Type B pancreatic cell (in vitro differentiated cells): ENCODE measurements around the gene ITGB1BP1. TPM values are rescaled to one million over a fixed set of nuclear protein-coding genes. Genes with fewer than 3 reads are reported as not detected.

ENCODE experiments used
- DNase-seq: peaks from one replicate; pipeline ENCODE4 v3.0.0; 2021; ENCODE audit warnings: mixed read lengths; ENCODE audit not compliant: unreplicated experiment; ENCODE audit errors: extremely low spot score
- H3K27ac Mint-ChIP-seq: 2 replicates; pipeline ENCODE4 v1.8.0; 2021; ENCODE audit warnings: mild to moderate bottlenecking, mixed read lengths
- H3K27me3 Mint-ChIP-seq: 2 replicates; pipeline ENCODE4 v1.8.0; 2021; ENCODE audit warnings: mixed read lengths
- H3K36me3 Mint-ChIP-seq: 2 replicates; pipeline ENCODE4 v1.8.0; 2021; ENCODE audit warnings: mixed read lengths
- H3K4me1 Mint-ChIP-seq: one replicate; pipeline ENCODE4 v1.8.0; 2021; ENCODE audit warnings: mixed read lengths; ENCODE audit not compliant: unreplicated experiment
- H3K4me3 Mint-ChIP-seq: 2 replicates; pipeline ENCODE4 v1.8.0; 2021; ENCODE audit warnings: mild to moderate bottlenecking, mixed read lengths
- H3K9me3 Mint-ChIP-seq: 2 replicates; pipeline ENCODE4 v1.8.0; 2021; ENCODE audit warnings: mixed read lengths
- total RNA-seq: library from RNA; stranded (reverse); gene quantifications from 2 replicates; pipeline ENCODE4 v1.2.1, GENCODE V29; 2021; ENCODE audit warnings: low replicate concordance
- TF ChIP-seq, protein P1 (sequence below): fragments of 200-600 bp; sonication (generic); conservative IDR thresholded peaks from 2 replicates; pipeline ENCODE4 v1.5.0; 2021; ENCODE audit warnings: antibody characterized with exemption, mild to moderate bottlenecking

ITGB1BP1 gene
- total RNA-seq, 1 donor from 2014 or later = 57.2 TPM

DNA sequence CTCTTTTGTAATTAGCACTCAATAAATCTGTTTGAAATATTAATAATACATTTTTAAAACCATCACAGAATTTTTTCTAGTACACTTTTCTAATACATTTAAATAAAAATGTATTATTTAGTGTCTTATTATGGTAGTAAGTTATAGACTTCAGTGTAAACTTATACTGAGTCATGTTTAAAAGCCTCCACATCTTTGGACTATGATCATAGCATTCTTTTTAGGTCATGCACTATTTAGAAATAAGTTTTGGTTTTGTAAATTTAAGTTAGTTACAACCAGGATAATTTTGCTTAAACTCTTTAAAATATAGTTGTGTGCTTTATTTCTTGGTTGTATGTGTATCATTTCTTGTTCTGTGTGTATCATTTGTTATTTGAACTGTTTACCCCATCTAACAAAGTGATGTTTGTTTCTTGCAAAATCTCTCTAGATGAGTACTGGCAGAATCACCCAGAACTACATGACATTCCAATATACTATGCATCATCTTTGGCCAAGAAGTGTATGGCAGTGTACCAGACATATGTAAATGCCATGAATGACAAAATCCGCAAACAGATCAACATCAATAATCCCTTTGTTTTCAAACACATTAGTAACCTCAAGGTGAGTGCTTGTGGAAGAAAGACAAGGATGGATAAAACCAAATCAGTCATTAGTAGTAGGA lies 16.9 kb upstream of the ITGB1BP1 start:
- no peaks in the 10 kb centered on the region for H3K4me1 Mint-ChIP-seq
- no peaks in the 10 kb centered on the region for H3K27me3 Mint-ChIP-seq
- peaks cover 31% of the 10 kb centered on the region for H3K36me3 Mint-ChIP-seq
- no peak for DNase-seq
- H3K27ac Mint-ChIP-seq = no peak overlapping the region
- no peak overlapping the region for H3K4me3 Mint-ChIP-seq
- TF ChIP-seq, protein P1, sequence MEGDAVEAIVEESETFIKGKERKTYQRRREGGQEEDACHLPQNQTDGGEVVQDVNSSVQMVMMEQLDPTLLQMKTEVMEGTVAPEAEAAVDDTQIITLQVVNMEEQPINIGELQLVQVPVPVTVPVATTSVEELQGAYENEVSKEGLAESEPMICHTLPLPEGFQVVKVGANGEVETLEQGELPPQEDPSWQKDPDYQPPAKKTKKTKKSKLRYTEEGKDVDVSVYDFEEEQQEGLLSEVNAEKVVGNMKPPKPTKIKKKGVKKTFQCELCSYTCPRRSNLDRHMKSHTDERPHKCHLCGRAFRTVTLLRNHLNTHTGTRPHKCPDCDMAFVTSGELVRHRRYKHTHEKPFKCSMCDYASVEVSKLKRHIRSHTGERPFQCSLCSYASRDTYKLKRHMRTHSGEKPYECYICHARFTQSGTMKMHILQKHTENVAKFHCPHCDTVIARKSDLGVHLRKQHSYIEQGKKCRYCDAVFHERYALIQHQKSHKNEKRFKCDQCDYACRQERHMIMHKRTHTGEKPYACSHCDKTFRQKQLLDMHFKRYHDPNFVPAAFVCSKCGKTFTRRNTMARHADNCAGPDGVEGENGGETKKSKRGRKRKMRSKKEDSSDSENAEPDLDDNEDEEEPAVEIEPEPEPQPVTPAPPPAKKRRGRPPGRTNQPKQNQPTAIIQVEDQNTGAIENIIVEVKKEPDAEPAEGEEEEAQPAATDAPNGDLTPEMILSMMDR = no peak
- no peaks in the 10 kb centered on the region for H3K9me3 Mint-ChIP-seq

DNA sequence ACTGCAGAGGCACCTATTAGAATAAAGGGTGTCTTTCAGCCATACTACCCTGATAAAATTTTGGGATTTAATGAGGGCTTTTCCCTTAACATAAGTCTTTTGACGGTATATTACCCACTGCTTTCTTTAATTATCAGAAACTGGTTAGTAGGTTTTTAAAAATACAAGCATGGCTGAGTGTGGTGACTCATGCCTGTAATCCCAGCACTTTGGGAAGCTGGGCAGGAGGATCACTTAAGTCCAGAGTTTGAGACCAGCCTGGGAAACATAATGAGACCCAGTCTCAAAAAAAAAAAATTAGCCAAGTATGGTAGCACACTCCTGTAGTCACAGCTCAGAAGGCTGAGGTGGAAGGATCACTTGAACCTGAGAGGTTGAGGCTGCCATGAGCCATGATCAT lies 16.2 kb upstream of the ITGB1BP1 start:
- TF ChIP-seq, protein P1 = no peak
- H3K27ac Mint-ChIP-seq = no peak overlapping the region
- no peak for DNase-seq
- H3K9me3 Mint-ChIP-seq = no peaks in the 10 kb centered on the region
- H3K27me3 Mint-ChIP-seq = no peaks in the 10 kb centered on the region
- H3K36me3 Mint-ChIP-seq = peaks cover 30% of the 10 kb centered on the region
- no peaks in the 10 kb centered on the region for H3K4me1 Mint-ChIP-seq
- H3K4me3 Mint-ChIP-seq = no peak overlapping the region

DNA sequence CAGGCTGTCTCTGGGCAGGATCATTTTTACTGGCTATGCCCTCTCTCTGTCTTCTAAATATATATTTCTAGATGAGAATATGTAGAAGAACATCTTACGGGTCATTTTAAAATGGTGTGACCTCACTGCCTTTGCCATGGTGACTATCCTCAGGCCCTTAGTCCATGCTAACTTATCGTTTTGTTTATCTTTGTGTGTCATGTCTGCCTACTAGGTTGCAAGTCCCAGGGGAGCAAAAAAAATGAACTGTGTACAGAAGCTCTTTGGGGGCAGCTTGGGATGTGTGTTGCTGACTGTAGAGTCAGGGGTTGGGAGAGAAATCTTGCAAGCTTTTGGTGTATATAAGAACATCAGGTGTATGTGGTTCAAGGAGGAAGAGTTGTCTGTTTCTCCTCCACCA lies 11.2 kb upstream of the ITGB1BP1 start:
- Mint-ChIP-seq H3K27ac (no peak overlapping the region), H3K36me3 (peaks cover 33% of the 10 kb centered on the region), H3K9me3 (no peaks in the 10 kb centered on the region)

DNA sequence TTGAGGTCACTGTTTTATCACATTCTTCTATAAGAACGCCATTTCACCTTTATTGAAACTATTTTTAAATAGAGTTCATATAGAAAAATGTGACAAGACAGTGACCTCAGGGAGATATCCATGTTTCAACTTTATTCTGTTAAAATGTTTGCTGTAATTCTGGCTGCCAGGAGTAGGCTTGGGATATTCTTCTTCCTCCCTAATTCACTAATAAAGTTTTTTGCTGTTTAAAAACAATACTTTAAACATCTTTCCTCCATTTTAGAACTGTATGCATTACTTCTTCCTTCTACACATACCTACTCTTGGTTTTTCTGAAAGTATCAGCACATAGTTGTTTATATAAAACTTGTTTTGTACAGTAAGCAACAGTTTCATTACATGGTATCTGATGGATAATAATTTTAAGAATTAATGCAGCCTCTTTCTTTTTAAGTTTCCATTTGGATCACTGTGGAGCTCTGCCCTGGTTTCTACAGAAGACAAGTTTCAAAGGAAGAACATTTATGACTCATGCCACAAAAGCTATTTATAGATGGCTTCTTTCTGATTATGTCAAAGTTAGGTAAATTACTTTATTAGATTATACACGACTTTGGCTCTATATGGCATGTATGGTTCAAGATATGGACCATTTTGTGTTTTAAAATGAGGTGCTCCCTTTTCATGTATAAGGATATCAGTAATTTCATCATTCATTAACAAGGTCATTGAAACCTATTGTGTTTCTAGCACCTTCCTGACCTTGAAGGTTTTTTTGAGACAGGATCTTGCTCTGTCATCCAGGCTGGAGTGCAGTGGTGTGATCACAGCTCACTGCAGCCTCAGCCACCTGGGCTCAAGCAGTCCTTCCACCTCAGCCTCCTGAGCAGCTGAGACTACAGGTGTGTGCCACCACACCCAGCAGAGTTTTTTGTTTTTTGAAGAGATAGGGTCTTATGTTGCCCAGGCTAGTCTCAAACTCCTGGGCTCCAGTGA lies 7.3 kb upstream of the ITGB1BP1 start:
- H3K4me3 Mint-ChIP-seq = no peak overlapping the region
- no peaks in the 10 kb centered on the region for H3K4me1 Mint-ChIP-seq
- no peaks in the 10 kb centered on the region for H3K9me3 Mint-ChIP-seq
- H3K27ac Mint-ChIP-seq = no peak overlapping the region
- DNase-seq = no peak
- H3K27me3 Mint-ChIP-seq = no peaks in the 10 kb centered on the region
- peaks cover 18% of the 10 kb centered on the region for H3K36me3 Mint-ChIP-seq
- TF ChIP-seq, protein P1 = no peak

More for the DNA sequence above, 11.2 kb upstream of the ITGB1BP1 start:
- H3K4me3 Mint-ChIP-seq = no peak overlapping the region
- no peaks in the 10 kb centered on the region for H3K27me3 Mint-ChIP-seq
- H3K4me1 Mint-ChIP-seq = no peaks in the 10 kb centered on the region
- TF ChIP-seq, protein P1 = no peak
- DNase-seq = no peak

DNA sequence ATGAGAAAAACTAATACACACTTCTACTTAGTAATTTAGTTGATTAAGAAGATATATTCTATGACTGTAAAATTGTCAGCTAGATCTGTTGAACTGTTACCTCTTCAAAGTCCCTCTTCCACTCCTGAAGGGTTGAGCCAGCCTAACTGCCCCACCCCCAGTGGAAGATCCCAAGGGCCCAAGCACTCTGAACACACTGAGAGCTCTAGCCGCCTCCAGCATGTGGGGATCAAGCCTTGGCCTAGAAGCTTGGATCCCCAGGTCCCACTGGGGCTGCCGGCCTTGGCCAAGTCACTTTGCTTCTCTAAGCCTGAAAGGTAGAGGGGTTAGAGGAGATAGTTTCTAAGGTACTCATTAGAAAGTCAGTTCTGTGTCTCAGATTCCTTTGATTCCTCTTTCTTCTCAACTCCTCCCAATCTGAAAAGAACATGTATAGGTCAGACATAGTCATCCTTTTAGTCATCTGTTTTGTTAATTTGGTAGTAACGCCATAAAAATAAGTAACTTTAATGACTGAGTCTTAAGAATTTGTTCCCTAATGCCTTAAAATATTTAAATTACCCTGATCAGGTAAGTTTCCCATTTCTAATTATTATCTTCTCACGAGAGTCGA lies 5.7 kb upstream of the ITGB1BP1 start:
- Mint-ChIP-seq H3K9me3 (no peaks in the 10 kb centered on the region), H3K27ac (no peak overlapping the region), H3K4me1 (no peaks in the 10 kb centered on the region), H3K27me3 (no peaks in the 10 kb centered on the region), H3K4me3 (no peak overlapping the region), H3K36me3 (peaks cover 14% of the 10 kb centered on the region)
- DNase-seq = no peak
- TF ChIP-seq, protein P1 = no peak
